Ovary (tissue), 3 donors: ENCODE data around the gene RYR1.

Experiments
- EP300 ChIP-seq: sonication (generic); formaldehyde crosslinking; IDR thresholded peaks from one replicate; pipeline ENCODE4 v1.6.1; 2017; ENCODE audit warnings: antibody characterized with exemption
- POLR2A ChIP-seq: fragments of 450-650 bp; IDR thresholded peaks from one replicate; pipeline ENCODE4 v1.6.1; 2017; ENCODE audit warnings: antibody characterized with exemption, mild to moderate bottlenecking, moderate library complexity
- TF ChIP-seq, protein P1 (sequence below), 3 donors: fragments of 450-650 bp in 2 of 3; fragments of 200-600 bp in 1 of 3; IDR thresholded peaks; one replicate each; pipeline versions ENCODE4 v1.5.1 to v1.8.0; 2016 to 2022; ENCODE audit warnings: antibody characterized with exemption in 3 of 3, mild to moderate bottlenecking in 1 of 3
- donor health status: DM: no; HTN: no; CAD: no.

DNA sequence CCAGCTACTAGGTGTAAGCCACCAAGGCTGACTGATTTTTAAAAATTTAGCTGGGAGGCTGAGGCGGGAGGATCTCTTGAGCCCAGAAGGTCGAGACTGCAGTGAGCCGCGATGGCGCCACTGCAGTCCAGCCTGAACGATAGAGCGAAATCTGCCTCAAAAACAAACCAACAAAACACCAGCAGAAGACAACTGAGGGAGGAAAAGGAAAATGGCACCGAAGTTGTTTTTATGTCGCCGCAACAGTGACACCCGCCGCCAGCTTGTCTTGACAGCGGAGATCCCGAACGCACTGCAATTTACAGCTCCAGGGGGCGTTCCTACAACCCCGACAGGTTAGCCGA lies 30.9 kb upstream of the RYR1 start:
- TF ChIP-seq POLR2A: no peak
- TF ChIP-seq, protein P1, sequence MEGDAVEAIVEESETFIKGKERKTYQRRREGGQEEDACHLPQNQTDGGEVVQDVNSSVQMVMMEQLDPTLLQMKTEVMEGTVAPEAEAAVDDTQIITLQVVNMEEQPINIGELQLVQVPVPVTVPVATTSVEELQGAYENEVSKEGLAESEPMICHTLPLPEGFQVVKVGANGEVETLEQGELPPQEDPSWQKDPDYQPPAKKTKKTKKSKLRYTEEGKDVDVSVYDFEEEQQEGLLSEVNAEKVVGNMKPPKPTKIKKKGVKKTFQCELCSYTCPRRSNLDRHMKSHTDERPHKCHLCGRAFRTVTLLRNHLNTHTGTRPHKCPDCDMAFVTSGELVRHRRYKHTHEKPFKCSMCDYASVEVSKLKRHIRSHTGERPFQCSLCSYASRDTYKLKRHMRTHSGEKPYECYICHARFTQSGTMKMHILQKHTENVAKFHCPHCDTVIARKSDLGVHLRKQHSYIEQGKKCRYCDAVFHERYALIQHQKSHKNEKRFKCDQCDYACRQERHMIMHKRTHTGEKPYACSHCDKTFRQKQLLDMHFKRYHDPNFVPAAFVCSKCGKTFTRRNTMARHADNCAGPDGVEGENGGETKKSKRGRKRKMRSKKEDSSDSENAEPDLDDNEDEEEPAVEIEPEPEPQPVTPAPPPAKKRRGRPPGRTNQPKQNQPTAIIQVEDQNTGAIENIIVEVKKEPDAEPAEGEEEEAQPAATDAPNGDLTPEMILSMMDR (IDR thresholded peaks at IDR 0.05): no peak
- TF ChIP-seq EP300: no peak
